A549 treated with AZD2906 at 1 μM for 4 hours (cell line): ENCODE results near the gene MRM2. TPM values are rescaled to one million over a fixed set of nuclear protein-coding genes. Genes with fewer than 3 reads are reported as not detected.

ENCODE experiments used
- total RNA-seq: library from RNA; stranded (reverse); fragments of 200-300 nt; extraction: Qiagen RNA extraction; gene quantifications from 5 replicates; pipeline ENCODE4 v1.2.3, GENCODE V29; 2022

The MRM2 gene
- 52.3 to 53.6 TPM (median 53.1 TPM) in 5 replicates for total RNA-seq

DNA sequence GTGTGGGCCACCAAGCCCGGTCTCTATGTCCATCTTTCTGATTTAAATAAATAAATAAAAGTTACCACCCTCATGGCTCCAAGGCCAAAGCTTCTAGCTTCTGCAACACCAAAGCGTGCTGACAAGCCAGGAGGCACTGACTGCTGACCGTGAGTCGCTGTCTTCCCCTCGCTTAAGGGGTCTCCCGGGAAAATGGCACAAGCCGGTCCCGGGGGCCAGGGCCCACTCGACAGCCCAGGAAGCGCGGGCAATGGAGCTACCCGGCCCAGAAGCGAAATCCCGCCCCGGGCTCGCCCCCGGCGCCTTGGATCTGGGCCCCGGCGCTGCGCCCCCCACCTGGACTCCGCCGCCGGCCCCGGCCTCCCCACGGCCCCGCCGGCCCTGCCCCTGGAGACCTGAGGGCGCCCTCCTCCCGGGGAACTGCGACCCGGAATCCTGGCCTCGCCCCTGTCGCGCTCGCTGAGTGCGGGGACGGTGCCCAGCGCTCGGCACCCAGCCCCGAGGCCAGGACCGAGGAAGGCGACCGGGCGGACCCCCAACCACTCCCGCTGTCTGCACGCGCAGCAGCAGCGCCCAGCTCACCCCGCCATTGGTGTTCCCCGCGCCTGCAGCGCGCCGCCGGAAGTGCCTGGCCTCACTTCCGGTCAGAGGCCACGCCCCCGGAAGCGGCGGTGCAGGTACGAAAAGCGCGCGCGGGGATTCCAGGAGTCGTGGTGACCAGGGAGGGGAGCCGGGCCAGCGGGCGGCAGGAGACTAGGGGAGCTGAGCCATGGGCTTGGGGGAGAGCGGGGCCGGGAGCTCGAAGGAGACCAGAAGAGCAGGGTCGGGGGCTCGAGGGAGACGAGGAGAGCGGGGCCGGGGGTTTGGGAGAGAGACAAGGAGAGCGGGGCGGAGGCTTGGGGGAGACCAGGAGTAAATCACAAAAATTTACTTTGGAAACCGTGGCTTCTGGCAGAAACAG, at the start of gene MRM2, which contains the start of gene NUDT1:
TSS of gene MRM2 (minus strand) at position 626 of the 961 bp plus-strand sequence. CDS start at position 590, 36 bp downstream.
TSS of gene NUDT1 (plus strand) at position 647 of the 961 bp plus-strand sequence. CDS start 2,349 bp downstream, outside the sequence.

GRCh38 chr7:2232766-2233520, 9.1 kb downstream of the MRM2 start, which contains the start of gene MAD1L1:
Gene MAD1L1 (minus strand): TSS chr7:2232945. CDS start chr7:2230133, 2,812 bp downstream.

Other genes with a start within 250 kb of the MRM2 start
- 19.5 to 26.6 TPM (median 23.7 TPM) in 5 replicates for gene MAD1L1, start 9.3 kb downstream of the MRM2 start, total RNA-seq
- gene NUDT1, start within 50 bp of the MRM2 start, total RNA-seq = 82.6 to 117 TPM (median 104 TPM) in 5 replicates
- gene SNX8, start 72.2 kb upstream of the MRM2 start, total RNA-seq = 79.3 to 128 TPM (median 117 TPM) in 5 replicates
- 216 to 266 TPM (median 224 TPM) in 5 replicates for gene EIF3B, start 112.6 kb upstream of the MRM2 start, total RNA-seq
- gene CHST12, start 161.4 kb upstream of the MRM2 start, total RNA-seq = 7.5 to 15.6 TPM (median 12.3 TPM) in 5 replicates
- gene GRIFIN, start 234.2 kb upstream of the MRM2 start, total RNA-seq = not detected in 5 replicates